Type B pancreatic cell (in vitro differentiated cells): ENCODE data around the gene UBASH3B. TPM values are rescaled to one million over a fixed set of nuclear protein-coding genes. Genes with fewer than 3 reads are reported as not detected.
"Not testable (repeated sequence)": the region's sequence is repeated elsewhere in the genome, so short reads cannot be mapped to it uniquely, and the experiment has no call there.

Experiments
- DNase-seq: peaks from one replicate; pipeline ENCODE4 v3.0.0; 2021; ENCODE audit warnings: mixed read lengths; ENCODE audit not compliant: unreplicated experiment; ENCODE audit errors: extremely low spot score
- H3K27ac Mint-ChIP-seq: 2 replicates; pipeline ENCODE4 v1.8.0; 2021; ENCODE audit warnings: mild to moderate bottlenecking, mixed read lengths
- H3K27me3 Mint-ChIP-seq: 2 replicates; pipeline ENCODE4 v1.8.0; 2021; ENCODE audit warnings: mixed read lengths
- H3K36me3 Mint-ChIP-seq: 2 replicates; pipeline ENCODE4 v1.8.0; 2021; ENCODE audit warnings: mixed read lengths
- H3K4me1 Mint-ChIP-seq: one replicate; pipeline ENCODE4 v1.8.0; 2021; ENCODE audit warnings: mixed read lengths; ENCODE audit not compliant: unreplicated experiment
- H3K4me3 Mint-ChIP-seq: 2 replicates; pipeline ENCODE4 v1.8.0; 2021; ENCODE audit warnings: mild to moderate bottlenecking, mixed read lengths
- H3K9me3 Mint-ChIP-seq: 2 replicates; pipeline ENCODE4 v1.8.0; 2021; ENCODE audit warnings: mixed read lengths
- total RNA-seq: library from RNA; stranded (reverse); gene quantifications from 2 replicates; pipeline ENCODE4 v1.2.1, GENCODE V29; 2021; ENCODE audit warnings: low replicate concordance
- TF ChIP-seq, protein P1 (sequence below): fragments of 200-600 bp; sonication (generic); conservative IDR thresholded peaks from 2 replicates; pipeline ENCODE4 v1.5.0; 2021; ENCODE audit warnings: antibody characterized with exemption, mild to moderate bottlenecking

UBASH3B gene
- total RNA-seq, 1 donor from 2014 or later = 8.6 TPM

- DNase-seq = no peak
- Mint-ChIP-seq H3K27ac (peak overlapping the region; percentile 16), H3K4me3 (no peak overlapping the region), H3K9me3 (no peaks in the 10 kb centered on the region), H3K27me3 (peaks cover 20% of the 10 kb centered on the region), H3K4me1 (no peaks in the 10 kb centered on the region), H3K36me3 (no peaks in the 10 kb centered on the region)
- TF ChIP-seq, protein P1, sequence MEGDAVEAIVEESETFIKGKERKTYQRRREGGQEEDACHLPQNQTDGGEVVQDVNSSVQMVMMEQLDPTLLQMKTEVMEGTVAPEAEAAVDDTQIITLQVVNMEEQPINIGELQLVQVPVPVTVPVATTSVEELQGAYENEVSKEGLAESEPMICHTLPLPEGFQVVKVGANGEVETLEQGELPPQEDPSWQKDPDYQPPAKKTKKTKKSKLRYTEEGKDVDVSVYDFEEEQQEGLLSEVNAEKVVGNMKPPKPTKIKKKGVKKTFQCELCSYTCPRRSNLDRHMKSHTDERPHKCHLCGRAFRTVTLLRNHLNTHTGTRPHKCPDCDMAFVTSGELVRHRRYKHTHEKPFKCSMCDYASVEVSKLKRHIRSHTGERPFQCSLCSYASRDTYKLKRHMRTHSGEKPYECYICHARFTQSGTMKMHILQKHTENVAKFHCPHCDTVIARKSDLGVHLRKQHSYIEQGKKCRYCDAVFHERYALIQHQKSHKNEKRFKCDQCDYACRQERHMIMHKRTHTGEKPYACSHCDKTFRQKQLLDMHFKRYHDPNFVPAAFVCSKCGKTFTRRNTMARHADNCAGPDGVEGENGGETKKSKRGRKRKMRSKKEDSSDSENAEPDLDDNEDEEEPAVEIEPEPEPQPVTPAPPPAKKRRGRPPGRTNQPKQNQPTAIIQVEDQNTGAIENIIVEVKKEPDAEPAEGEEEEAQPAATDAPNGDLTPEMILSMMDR = no peak
Observed at GRCh38 chr11:122862091-122862490, 206.6 kb downstream of the UBASH3B start.

DNA sequence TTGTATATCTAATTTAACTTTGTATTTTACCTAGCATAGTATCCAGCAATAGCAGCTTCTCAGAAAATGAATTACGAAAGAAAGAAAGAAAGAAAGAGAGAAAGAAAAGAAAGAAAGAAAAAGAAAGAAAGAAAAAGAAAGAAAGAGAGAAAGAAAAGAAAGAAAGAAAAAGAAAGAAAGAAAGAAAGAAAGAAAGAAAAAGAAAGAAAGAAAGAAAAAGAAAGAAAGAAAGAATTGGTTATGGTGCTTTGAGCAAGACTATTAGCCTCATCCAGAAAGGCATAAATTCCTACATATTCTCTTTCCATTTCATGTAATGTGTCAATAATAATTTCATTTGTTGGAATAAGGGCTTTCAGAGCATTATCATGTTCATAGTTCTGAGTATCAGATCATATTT is 207.6 kb downstream of the UBASH3B start:
- not testable (repeated sequence) for H3K4me1 Mint-ChIP-seq, H3K36me3 Mint-ChIP-seq, H3K9me3 Mint-ChIP-seq, DNase-seq, H3K4me3 Mint-ChIP-seq, H3K27ac Mint-ChIP-seq
- H3K27me3 Mint-ChIP-seq = peaks cover 29% of the 10 kb centered on the region

DNA sequence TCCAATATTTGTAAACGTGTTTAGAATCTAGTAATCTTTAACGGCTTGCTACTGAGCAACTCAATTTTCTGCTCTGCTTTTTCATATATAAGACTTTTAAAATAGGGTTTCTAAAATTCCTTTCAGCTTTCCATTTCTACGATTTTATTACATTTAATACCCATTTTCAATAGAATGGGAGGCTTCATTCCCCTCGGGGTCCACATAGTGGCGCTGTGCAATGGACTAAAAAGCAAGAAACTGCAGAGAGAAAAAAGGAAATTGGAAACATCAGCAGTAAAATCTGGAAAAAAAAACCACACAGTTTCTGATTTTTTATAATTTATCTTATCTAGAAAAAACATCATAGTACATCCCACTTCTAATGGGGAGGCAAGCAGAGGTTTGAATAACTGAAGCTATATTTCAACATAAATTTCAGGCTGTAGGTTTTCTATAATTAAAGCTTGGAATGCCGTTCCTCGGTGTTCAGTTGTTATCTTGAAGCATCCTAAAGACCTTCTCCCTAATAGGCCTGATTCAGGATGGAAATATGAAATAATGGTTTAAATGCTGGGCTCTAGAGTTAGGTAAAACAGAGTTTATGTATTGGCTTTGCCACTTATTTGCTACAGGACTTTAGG is 208.3 kb downstream of the UBASH3B start:
- Mint-ChIP-seq H3K27ac (no peak overlapping the region), H3K4me1 (no peaks in the 10 kb centered on the region), H3K36me3 (no peaks in the 10 kb centered on the region), H3K27me3 (peaks cover 29% of the 10 kb centered on the region), H3K4me3 (no peak overlapping the region), H3K9me3 (no peaks in the 10 kb centered on the region)
- no peak for DNase-seq
- TF ChIP-seq, protein P1 = peak; percentile 98

Other genes with a start within 250 kb of the UBASH3B start
- gene CRTAM, start 182.8 kb downstream of the UBASH3B start, total RNA-seq = not detected in 2 replicates
- 3.7 and 4.2 TPM in 2 replicates for gene JHY, start 227.0 kb downstream of the UBASH3B start, total RNA-seq